Lung microvascular endothelial cell (primary cell): ENCODE results near the gene KRT14. TPM values are rescaled to one million over a fixed set of nuclear protein-coding genes. Genes with fewer than 3 reads are reported as not detected.
"Not testable (repeated sequence)": the region's sequence is repeated elsewhere in the genome, so short reads cannot be mapped to it uniquely, and the experiment has no call there.

Experiments used
- DNase-seq, 2 donors: peaks; one replicate each; pipeline versions ENCODE4 v3.0.0 to v3.0.0-alpha.2; 2010; ENCODE audit warnings: low read depth in 2 of 2
- total RNA-seq: library from RNA; depleted of rRNA; stranded (reverse); fragments of >200 nt; gene quantifications from 2 replicates; pipeline ENCODE4 v1.2.1, GENCODE V29; 2014

The KRT14 gene
- not detected in 2 replicates for total RNA-seq

GRCh38 chr17:41586863-41587495 lies at the start of gene KRT14:
KRT14 (minus strand) TSS chr17:41586895; CDS start chr17:41586834, 61 bp downstream.
- no peak for DNase-seq

GRCh38 chr17:41635121-41636097 lies 48.7 kb upstream of the KRT14 start:
- no peak for DNase-seq

GRCh38 chr17:41634639-41635038 lies 47.9 kb upstream of the KRT14 start:
- DNase-seq: no peak

- DNase-seq: no peak
Measured at GRCh38 chr17:41633556-41634199, 47.0 kb upstream of the KRT14 start.

- DNase-seq: no peak
Measured at GRCh38 chr17:41632482-41633105, 45.9 kb upstream of the KRT14 start.

GRCh38 chr17:41631898-41632285 lies 45.2 kb upstream of the KRT14 start:
- no peak for DNase-seq

GRCh38 chr17:41631025-41631897 lies 44.6 kb upstream of the KRT14 start:
- DNase-seq: no peak

- no peak for DNase-seq
Measured at GRCh38 chr17:41629826-41630670, 43.4 kb upstream of the KRT14 start.

- DNase-seq: no peak
Measured at GRCh38 chr17:41629316-41629715, 42.6 kb upstream of the KRT14 start.

GRCh38 chr17:41628621-41629255 lies 42.0 kb upstream of the KRT14 start:
- DNase-seq: not testable (repeated sequence)

GRCh38 chr17:41628073-41628370 lies 41.3 kb upstream of the KRT14 start:
- not testable (repeated sequence) for DNase-seq

- no peak for DNase-seq
Measured at GRCh38 chr17:41627316-41628072, 40.8 kb upstream of the KRT14 start.

GRCh38 chr17:41626914-41627295 lies 40.2 kb upstream of the KRT14 start:
- not testable (repeated sequence) for DNase-seq

- not testable (repeated sequence) for DNase-seq
Measured at GRCh38 chr17:41626028-41626913, 39.6 kb upstream of the KRT14 start.

- peak in 1 of 2 donors; percentile 48 for DNase-seq
Measured at GRCh38 chr17:41625602-41626001, 38.9 kb upstream of the KRT14 start.

GRCh38 chr17:41624208-41625101 lies 37.8 kb upstream of the KRT14 start, which contains the start of gene KRT17:
KRT17 (minus strand) TSS chr17:41624575; CDS start chr17:41624509, 66 bp downstream.
- DNase-seq: no peak
